ENCODE results near the gene SNX15.

SNX15 gene

DNA sequence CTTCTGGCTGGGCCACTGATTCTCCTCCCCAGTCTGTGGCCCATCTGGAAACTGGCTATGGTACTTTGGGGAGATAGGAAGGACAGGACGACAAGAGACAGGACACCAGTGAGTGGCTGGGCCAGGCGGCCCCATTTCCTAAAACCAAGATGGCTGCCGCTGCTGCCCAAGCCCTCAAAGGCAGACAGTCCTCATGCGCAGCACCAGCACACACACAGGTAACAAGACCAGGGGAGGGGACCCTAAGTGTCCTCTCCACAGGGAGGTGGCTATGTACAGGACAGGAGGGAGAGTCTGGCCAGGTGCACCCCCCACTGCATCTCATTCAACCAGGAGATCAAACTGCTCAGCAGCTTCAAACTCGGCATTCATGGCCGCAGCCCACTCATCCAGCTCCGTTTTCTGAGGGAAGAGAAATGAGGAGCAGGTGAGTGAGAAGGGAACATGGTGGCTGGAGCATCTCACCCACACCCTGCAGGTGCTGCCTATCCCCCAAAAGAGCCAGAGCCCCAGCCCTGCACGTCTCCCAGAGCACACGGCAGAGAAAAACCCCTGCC, 51.6 kb downstream of the SNX15 start:
- DNase-seq (ENCODE audit: low read depth): no peak
- no peak overlapping the region for H3K4me3 ChIP-seq (ENCODE audit: low read depth, low read length)
- TF ChIP-seq, protein P1, sequence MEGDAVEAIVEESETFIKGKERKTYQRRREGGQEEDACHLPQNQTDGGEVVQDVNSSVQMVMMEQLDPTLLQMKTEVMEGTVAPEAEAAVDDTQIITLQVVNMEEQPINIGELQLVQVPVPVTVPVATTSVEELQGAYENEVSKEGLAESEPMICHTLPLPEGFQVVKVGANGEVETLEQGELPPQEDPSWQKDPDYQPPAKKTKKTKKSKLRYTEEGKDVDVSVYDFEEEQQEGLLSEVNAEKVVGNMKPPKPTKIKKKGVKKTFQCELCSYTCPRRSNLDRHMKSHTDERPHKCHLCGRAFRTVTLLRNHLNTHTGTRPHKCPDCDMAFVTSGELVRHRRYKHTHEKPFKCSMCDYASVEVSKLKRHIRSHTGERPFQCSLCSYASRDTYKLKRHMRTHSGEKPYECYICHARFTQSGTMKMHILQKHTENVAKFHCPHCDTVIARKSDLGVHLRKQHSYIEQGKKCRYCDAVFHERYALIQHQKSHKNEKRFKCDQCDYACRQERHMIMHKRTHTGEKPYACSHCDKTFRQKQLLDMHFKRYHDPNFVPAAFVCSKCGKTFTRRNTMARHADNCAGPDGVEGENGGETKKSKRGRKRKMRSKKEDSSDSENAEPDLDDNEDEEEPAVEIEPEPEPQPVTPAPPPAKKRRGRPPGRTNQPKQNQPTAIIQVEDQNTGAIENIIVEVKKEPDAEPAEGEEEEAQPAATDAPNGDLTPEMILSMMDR (conservative IDR thresholded peaks at IDR 0.05; ENCODE audit: low read depth, low read length): no peak

- no peak for DNase-seq (ENCODE audit: low read depth)
- peak overlapping the region; percentile 93 for H3K4me3 ChIP-seq (ENCODE audit: low read depth, low read length)
- TF ChIP-seq, protein P1 (conservative IDR thresholded peaks at IDR 0.05; ENCODE audit: low read depth, low read length): no peak
Observed at GRCh38 chr11:65083134-65083833, 56.0 kb downstream of the SNX15 start.

DNA sequence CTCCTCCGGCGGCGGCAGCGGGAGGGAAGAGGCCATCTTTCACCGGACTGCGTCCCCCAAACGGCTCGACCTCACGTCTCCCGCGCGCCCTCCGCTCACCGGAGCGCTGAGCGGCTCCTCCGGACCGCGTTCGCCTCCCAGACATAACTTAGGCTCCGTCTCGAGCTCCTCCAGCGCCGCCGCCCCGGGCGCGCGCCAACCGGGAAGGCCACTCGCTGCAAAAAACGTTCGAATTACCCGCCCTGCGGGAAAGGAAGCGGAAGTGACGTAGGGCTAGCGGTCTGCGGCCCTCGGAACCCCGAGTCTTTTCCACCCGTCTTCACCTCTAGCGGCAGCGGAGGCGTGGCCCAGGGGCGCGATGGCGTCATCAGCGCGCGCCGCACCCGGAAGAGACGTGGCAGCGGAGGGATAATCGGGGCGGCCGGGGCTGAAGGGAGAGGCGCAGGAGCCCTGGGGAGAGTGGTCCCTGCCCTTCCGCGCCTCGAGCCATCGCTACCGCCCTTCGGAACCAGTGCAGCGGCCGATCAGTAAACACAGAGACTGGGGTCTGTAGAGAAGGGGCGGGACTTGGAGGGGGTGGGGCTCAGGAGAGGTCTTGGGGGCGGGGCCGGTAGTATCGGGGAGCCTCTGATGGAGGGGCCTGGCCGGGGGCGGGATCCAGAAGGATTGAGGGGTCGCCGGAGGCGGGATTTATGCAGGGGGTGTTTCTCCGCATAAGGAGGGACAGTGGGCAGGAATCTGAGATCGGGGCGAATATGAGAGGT, 56.8 kb downstream of the SNX15 start, which contains the start of the genes CDCA5 and ZFPL1:
Gene CDCA5 (minus strand): TSS at position 207 of the 764 bp plus-strand sequence. CDS start 62 bp downstream, at position 145.
Gene ZFPL1 (plus strand): TSS at position 389 of the 764 bp plus-strand sequence. CDS start 477 bp downstream, outside the sequence.
- TF ChIP-seq, protein P1 (conservative IDR thresholded peaks at IDR 0.05; ENCODE audit: low read depth, low read length): peak; percentile 22
- peak within 1 kb of the TSS; percentile 93 for H3K4me3 ChIP-seq (ENCODE audit: low read depth, low read length)
- peak; percentile 97 for DNase-seq (ENCODE audit: low read depth)

DNA sequence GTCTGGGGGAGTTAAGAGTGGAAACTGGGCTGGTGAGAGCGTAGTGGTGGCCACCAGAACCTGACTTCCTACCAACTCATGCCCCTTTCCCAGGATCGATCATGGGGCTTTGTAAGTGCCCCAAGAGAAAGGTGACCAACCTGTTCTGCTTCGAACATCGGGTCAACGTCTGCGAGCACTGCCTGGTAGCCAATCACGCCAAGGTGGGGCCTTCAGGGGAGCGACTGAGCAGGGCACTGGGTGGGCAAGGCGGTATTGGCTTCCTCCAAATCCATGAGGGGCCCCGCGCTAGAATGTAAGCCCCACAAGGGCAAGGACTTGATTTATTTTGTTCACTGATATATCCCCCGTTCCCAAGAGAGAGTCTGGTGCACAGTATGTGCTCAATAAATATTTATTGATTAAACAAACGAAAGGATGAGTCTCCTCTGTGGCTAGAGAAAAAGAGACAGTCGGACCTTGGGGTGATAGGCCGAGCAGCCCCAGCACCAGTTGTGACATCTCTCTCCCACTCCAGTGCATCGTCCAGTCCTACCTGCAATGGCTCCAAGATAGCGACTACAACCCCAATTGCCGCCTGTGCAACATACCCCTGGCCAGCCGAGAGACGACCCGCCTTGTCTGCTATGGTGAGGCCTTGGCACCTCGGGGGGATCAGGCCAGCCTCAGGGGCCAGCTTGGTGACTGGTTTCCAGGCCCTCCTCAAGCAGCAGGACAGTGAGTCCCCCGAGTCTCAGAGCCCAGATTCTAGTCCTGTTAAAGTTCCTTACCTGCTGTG, 57.5 kb downstream of the SNX15 start:
- no peak for DNase-seq (ENCODE audit: low read depth)
- TF ChIP-seq, protein P1 (conservative IDR thresholded peaks at IDR 0.05; ENCODE audit: low read depth, low read length): no peak
- peak overlapping the region; percentile 93 for H3K4me3 ChIP-seq (ENCODE audit: low read depth, low read length)

GRCh38 chr11:65085446-65085845, 58.2 kb downstream of the SNX15 start:
- no peak overlapping the region for H3K4me3 ChIP-seq (ENCODE audit: low read depth, low read length)
- no peak for DNase-seq (ENCODE audit: low read depth)

GRCh38 chr11:65086809-65087208, 59.6 kb downstream of the SNX15 start:
- no peak for DNase-seq (ENCODE audit: low read depth)
- TF ChIP-seq, protein P1 (conservative IDR thresholded peaks at IDR 0.05; ENCODE audit: low read depth, low read length): no peak
- H3K4me3 ChIP-seq (ENCODE audit: low read depth, low read length): no peak overlapping the region

More at GRCh38 chr11:65085446-65085845, 58.2 kb downstream of the SNX15 start:
- TF ChIP-seq, protein P1 (conservative IDR thresholded peaks at IDR 0.05; ENCODE audit: low read depth, low read length): no peak
